IPS-NIHi11 (cell line): ENCODE data around the gene MYRIP.
"Not testable (repeated sequence)": the region's sequence is repeated elsewhere in the genome, so short reads cannot be mapped to it uniquely, and the experiment has no call there.

Experiments
- DNase-seq: peaks from one replicate; pipeline ENCODE4 v3.0.0; 2012; ENCODE audit warnings: mixed read lengths, low spot score

Gene MYRIP

DNA sequence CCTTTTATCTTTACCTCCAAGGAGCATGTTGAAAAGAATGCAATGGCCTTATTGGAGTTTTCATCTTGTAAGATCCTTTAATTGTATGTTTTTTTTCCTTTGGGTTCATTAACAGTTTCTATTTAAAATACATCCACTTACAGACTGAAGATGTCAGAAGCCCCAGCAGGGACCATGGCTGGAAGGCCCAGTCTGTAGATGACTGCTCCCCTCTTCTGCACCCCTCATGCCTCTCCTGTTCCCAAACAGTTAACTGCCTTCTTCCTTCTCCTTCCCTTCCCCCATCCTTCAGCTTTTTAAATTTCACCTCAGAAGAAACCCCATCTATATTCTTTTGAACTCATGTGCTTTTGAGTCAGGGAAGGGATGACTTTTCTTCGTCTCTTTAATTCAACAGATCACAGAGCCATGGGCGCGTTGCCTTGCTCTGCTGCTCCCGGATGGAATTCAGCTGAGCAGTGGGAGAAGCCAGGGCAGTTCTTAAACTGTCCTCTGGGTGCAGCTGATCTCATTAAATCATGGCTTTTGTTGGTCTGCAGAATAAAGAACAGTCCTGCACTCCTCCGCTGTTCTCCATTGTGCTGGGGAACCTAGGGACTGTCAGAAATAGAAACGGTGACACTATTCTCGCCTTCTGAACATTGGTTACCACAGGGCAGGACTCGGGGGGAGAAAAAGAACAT is 428.6 kb downstream of the MYRIP start:
- DNase-seq = peak; percentile 62

DNA sequence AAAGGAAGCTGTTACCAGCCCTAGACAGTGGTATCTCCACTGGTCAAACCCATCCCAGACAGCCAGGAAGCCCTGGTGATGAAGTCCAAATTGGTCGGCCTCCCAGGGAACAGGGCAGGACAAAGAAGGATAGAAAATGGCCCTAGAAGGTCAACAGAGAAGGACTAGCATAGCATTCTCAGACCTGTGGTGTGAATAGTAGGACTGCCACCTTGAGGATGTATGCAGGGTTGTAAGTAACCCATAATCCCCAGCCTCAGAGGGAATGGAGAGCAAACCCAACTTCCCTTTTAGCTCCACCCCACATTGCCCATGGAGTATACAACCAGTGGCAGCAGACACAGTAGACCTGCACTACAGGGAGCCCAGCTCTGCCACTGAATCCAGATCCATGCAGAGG is 431.5 kb downstream of the MYRIP start:
- DNase-seq = peak; percentile 17

DNA sequence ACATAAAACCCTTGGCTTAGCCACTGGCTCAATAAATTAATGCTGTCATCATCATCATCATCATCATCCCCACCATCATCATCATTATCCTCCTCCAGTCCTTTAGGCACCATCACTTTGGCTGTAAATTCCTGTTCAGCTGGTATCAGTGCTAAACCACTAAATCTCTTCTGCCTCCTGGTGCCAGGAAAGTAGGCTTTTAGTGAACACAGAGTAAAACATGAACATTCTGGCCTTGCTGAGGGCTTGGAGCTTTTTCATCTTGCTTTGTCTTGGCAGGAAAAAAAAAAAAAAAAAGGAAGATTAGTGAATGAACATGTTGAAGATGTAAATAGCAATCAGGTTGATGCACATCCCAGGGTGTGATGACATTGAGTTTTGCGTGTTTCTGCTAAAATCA is 432.8 kb downstream of the MYRIP start:
- no peak for DNase-seq

DNA sequence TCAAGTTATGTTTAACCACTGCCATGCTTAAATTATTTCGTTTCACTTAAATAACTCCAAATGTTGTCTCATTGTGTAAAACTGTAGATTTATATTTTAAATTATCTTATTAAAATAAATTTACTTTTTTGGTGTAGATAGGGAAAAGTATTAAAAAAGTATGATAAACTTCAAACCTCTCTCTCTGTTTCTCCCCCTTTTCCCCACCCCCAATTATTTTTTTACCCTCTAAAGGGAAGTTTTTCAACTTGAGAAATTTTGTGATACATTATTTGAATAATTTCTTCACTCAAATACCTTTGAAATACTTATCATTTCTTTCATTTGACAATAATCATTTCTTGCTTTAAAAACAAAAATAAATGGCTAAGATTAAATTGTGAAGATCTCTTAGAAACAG is 433.2 kb downstream of the MYRIP start:
- no peak for DNase-seq

DNA sequence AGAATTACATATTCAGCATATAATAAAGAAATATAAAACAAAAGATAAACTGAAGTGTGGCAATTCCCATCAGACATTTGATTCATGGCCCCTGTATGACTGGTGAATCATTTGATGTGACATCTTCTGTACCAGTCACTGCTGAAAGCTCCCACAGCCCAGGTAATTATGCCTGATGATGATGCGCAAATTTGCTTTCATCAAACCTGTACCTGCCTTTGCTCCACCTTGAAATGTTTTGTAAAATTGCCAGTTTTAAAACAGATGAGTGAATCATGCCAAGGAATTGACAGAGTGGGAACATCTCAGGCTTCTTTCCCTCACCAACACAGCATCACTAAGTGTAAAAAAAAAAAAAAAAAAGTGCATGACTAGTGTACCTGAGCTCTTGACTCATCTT is 433.6 kb downstream of the MYRIP start:
- no peak for DNase-seq

DNA sequence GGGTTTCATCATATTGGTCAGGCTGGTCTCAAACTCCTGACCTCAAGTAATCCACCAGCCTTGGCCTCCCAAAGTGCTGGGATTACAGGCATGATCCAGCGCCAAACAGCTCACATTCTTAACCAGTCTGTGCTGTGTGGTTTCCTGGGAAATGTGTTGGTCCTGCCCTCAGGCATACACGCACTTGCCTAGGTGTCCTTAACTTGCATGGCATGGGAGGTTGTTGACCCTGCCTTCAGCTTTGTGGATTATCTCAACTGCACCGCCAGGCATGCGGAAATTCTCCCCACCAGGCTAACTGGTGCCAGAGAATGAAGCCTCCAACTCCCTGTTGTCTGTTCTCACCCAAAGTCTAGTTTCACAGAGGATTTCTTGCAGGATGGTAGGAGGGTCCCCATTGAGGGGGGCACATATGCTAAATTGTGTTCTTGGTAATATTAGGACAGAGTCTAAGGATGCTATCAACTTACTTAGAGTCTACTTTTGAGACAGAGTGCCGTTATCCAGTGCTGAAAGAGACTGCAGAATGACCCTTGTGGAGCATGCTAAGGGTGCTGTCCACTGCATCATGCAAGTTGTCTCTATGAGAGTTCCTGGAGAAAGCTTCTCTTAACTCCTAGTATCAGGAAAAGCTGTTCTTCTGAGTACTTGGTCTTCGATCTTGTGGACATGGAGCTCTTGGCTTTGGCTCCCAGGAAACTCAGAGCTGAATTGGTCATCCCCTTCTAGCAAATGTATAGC is 438.5 kb downstream of the MYRIP start:
- no peak for DNase-seq

DNA sequence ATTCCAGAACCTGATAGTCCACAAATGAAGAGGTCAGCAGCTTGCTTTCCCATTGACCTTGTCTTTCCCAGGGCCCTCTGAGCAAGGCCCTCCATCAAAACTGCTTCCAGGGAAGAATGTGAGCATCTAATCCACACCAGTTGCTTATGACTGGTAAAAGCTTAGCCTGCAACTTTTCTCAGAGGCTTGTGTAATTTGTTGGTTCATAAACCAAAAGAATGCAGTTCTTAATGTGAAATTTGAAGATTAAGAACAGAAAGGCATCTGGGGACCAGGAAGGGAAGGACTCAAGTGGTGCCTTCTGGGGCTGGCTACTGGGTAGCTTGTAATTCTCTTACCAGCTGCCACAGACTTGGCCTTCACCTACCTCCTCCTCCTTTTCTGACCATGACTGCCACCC is 439.2 kb downstream of the MYRIP start:
- no peak for DNase-seq

DNA sequence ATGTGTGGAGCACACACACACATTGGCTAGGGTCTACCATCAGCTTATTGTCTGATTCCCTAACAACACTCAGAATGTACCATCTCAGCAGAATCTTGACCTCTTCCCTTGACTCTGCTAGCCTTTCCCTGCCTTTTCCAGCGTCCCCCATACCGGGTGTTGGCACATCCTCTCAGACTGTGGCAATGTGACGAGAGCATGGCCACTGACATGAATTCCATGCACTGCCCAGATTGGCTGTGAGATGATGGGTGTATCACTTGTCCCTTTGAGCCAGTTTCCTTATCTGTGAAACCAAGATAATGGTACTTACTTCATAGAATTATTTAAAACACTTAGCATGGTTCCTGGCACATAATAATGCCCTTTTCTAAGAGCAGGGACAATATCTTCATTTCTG is 439.8 kb downstream of the MYRIP start:
- no peak for DNase-seq

DNA sequence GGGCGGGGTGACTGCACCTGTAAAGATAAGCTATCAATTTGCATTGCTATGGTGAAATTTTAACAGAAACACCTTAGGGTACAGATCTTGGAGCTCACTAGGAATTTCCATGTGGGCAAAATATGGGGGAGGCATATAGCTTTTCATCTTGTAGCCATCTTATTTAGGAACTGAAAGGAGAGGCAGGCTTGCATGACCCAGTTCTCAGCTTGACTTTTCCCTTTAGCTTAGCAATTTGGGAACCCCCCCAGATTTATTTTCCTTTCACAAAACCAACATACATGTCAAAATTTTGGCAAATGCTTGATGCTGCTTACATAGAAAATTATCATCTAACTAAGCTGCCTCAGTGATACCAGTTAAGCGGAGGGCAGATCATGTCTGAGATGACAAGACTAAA is 445.1 kb downstream of the MYRIP start:
- no peak for DNase-seq

DNA sequence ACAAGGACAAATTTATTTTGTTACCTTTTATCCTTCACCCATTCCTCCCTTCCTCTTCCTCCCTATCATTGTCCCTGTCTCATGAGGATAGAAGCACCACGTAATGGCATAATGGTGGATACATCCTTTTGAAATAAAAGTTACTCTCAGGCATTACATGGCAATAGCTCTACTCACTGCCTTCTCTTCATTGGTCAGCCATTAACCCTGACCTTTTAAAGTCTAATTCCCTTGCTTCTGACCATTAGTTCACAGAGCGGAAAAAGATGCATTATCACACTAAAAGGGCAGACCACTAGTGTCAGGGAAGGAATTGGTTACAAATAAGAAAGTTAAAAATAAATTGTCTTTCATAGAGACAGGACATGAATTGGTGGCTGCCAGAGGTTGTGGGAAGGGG is 445.5 kb downstream of the MYRIP start:
- DNase-seq = no peak

DNA sequence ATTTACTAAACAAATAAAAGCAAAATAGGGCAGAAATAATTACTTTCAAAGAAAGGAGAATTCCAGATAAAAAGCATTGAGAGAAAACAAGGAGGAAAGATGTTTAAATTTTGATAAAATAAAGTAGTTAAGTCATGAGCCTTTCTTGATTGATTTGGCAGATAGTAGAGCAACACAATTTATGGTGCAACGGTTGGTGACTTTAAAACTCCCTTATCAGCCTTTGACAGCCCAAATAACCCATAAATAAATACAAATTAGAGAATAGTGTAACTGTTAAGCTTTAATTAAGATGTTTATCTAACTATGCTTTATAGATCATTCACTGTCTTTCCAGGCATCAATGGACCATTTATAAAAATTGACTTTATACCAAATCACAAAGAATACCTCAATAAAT is 446.1 kb downstream of the MYRIP start:
- DNase-seq = no peak

DNA sequence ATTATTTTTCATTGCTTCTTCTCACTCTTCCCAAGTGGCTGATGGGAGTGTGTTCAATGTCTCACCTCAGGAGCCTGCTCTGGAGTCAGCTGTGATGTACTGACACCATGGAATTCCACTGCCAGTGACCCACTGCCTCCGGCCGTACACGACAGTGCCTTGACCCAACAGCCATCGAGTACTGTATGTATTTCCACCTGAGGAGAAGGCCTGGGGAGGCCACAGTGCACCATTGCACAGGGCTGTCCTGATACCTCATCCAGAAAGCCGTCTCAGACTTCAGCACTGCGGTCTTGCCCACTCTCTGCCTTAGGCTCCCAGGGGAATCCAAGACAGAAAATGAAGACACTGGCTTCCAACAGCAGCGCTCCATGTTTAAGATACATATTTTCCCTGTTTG is 448.7 kb downstream of the MYRIP start:
- no peak for DNase-seq

DNA sequence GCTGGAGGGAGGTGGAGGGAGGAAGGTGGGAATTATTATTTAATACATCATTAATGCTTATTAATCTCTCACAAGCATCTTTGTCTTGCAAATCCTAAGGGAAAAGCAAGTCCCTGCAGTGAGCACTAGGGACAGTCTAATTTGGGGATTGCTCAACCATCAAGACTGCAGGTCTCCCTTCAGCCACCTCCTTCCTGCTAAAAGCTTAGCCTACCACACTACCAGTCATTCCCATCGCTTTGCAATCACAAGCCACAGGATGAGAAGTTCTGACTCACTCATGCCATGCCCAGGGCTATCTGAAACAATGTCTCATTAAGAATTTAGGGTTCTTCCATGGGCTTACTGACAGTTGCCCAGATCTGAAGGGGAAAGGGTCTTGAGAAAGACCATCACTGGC is 449.1 kb downstream of the MYRIP start:
- DNase-seq = no peak

DNA sequence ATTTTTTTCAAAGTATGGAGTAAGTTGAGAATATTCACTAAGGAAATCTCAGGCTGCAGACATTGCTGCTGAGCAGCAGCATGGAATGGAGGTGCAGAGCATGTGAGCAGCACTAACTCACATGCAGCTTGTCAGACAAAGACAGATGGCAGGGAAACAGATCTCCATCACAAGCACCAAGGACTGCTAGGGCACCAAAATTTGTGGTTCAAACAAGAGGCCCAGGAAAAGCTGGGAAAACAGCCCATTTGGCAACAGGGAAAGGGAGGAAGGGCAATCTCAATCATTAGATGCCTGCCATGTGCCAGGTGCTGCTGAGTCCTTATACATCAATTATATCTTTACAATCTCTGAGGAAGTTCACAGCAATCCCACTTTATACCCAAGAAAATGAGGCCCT is 452.9 kb downstream of the MYRIP start:
- DNase-seq = no peak

DNA sequence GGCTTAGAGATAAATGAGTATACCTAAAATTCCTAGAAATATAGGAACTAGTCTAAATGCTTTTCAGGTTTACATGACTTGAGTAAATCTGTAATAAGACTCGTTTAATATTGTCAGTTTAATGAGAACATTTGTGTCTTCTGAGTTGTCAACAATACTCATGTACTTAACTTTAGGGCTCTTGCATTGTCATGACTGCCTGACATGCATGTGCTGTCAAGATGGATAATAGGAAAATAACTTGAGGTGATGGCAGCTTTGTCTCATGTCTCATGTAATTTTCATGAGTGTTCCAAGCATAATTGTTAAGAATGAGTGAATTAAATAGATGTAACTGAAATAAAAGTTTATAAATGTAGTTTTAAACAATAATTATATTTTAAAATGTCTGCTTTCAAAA is 455.0 kb downstream of the MYRIP start:
- DNase-seq = no peak

DNA sequence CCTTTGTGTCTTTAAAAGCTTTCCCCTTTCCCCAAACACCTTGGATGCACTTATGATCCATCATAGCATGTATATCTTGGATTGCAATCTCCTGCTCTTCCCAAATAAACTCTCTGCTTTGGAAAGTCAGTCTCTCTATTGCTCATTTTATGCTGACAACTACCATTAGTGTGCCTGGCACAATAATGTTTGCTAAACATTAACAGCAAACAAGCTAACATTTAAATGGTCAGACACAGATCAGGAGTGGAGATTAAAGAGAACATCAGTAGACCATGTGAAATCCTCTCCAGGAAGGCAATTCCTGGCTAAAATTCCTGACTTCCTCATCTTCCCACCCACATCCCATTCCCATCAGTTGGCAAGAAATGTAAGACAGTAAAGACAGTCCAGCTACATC is 455.8 kb downstream of the MYRIP start:
- DNase-seq = no peak

DNA sequence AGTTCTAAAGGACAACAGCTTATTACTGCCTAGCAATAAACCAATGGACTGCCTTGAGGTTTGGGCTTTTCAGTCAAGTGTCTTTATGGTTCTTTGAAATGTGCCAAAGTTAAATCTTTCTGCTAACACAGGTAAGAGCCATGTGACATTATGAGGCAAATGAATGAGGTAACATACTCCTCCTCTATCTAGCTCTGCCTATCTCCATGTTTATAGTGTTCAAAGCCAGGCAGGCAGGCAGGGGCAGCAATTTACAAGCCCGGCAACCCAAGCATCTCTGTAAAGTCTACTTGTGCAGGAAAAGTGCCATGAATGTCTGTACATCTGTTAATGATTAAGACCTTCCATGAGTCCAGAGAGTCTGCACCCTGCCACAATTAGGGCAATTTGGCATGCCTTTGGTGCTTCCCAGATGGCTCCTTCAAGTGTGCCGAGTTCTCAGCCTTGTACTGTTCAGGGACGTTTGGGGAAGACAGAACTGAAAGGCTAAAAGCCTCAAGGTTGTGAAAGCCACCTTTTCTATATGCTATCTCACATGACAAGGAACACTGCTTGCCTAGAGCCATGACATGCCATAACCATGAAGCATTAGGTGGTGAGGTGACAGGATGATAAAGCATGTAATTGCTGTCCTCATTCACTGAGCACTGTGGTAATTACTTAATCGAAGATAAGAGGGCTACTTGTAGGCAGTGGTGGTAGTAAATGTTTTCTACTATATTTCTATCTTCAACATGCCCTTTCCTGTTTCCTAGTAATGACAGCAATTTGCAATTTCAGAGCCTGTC is 458.7 kb downstream of the MYRIP start:
- DNase-seq = no peak

DNA sequence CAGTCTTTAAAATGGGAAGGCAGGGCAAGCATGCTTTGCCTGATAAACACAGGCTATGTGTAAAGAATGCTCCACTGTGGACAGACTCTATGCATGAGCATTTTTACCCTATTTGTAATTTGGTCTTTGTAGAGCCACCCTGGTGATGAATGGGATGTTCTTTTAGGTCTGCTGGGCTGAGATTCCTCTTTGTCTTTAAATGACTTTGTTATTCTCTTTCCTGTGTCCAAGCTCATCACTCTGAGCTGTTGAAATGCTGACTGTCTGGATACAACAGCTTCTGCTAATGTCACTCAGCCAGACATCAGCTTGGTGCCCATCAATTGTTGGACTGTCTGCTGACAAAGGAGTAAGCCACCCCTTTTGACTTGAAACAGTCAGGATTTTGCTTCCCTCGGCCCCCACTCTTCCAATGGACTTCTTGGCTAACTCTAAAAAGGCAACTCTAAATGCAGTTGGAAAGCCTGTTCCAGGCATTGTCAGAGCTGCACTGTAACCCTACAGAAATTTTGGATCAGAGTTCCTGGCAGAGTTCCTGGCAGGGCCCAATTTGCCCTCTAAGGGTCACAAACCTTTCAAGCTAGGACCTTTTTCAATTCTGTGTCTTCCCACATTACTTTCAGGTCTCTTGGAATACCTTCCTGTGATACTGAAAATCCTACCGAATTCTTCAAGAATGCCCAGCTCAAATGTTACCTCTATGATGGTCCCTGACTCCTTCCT is 459.6 kb downstream of the MYRIP start:
- no peak for DNase-seq

DNA sequence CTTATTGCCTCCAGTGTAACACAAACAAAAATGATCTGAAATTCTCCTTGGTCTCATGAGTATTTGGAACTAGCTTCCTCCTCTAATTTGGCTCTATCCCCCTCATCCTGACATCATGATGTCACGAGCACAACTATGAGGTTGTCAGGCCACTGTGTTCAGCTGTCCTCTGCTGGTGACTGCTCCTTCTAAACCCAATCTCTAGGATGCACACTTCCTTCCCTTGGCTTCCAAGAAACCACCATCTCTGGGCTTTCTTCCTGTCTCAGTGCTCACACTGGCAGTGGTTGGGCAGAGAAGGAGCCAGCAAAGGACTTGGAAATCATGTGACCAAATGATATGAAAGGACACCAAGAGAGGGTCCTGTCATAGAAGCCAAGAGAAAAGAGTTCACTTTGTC is 469.4 kb downstream of the MYRIP start:
- DNase-seq = no peak

DNA sequence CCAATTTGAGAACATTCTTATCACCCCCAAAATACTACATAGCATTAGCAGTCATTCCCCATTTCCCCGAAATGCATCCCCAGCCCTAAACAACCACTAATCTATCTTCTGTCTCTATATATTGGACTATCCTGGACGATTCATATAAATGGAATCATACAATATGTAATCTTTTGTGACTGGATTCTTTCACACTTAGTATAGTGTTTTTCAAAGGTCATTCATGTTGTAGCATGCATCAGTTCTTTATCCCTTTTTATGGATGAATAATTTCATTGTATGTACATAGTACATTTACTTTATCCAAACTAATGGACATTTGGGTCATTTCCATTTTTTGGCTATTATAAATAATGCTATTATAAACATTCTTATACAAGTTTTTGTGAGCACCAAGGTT is 472.6 kb downstream of the MYRIP start:
- no peak for DNase-seq

DNA sequence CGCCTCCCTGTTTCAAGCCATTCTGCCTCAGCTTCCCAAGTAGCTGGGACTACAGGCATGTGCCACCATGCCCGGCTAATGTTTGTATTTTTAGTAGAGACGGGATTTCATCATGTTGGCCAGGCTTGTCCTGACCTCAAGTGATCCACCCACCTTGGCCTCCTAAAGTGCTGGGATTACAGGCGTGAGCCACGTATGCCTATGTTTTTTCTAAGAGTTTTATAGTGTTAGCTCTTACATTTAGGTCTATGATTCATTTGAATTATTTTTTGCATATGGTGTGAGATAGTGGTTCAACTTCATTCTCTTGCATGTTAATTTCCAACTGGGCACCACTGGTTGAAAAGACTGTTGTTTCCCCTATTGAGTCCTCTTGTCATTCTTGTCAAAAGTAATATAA is 473.6 kb downstream of the MYRIP start:
- DNase-seq = not testable (repeated sequence)

DNA sequence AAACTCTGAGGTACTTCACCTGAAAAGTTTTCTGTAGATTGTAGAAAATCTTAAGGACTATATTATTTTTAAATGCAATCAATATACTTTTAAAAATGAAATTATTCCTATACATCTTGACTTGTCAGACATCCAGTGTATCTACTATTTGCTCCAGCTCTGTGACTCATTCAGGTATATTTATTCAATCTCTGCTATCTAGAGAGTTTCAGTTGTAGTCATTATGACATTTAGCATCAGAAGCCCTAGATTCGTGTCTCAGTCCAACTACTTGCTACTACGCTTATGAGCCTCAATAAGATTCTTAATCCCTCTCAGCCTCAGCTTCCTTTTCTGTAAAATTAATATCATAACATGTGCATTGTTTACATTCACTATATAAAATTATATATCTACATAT is 477.8 kb downstream of the MYRIP start:
- no peak for DNase-seq

DNA sequence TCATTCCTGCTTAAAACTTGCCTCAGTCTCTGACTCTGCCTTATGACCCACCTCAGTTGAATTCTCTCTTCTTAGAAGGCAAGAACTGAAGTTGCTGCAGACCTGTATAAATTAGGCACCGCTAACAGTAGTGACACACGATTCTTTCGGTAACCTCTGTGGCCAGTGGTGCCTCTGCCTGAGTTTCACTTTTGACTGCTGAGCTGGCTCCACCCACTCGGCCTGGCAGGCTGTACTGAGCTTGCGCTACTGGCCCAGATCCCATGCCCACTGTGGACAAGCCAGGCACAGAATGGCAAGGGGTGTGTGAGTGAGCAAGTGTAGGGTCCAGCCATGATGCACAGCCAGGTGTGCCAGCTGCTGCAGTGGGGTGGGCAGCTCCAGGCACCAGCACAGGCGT is 481.0 kb downstream of the MYRIP start:
- DNase-seq = no peak
